ENCODE data around the gene GYG1.

GYG1 gene

GRCh38 chr3:149019580-149019979 is 28.2 kb downstream of the GYG1 start:
- no peak for DNase-seq

- no peak for DNase-seq
Measured at GRCh38 chr3:149020196-149020838, 29.0 kb downstream of the GYG1 start.

GRCh38 chr3:149020839-149021252 is 29.5 kb downstream of the GYG1 start:
- no peak for DNase-seq

- no peak for DNase-seq
Measured at GRCh38 chr3:149021830-149022229, 30.5 kb downstream of the GYG1 start.

GRCh38 chr3:149023951-149024350 is 32.6 kb downstream of the GYG1 start:
- no peak for DNase-seq

GRCh38 chr3:149026718-149027117 is 35.4 kb downstream of the GYG1 start:
- no peak for DNase-seq

- DNase-seq, result no peak
Measured at GRCh38 chr3:149031096-149031495, 39.8 kb downstream of the GYG1 start.

- no peak for DNase-seq
Measured at GRCh38 chr3:149037684-149038083, 46.3 kb downstream of the GYG1 start.

- DNase-seq, result no peak
Measured at GRCh38 chr3:149038322-149038721, 47.0 kb downstream of the GYG1 start.

- no peak for DNase-seq
Measured at GRCh38 chr3:149042789-149043386, 51.5 kb downstream of the GYG1 start.

- DNase-seq, result no peak
Measured at GRCh38 chr3:149044339-149045083, 53.2 kb downstream of the GYG1 start.

- no peak for DNase-seq
Measured at GRCh38 chr3:149055575-149055974, 64.2 kb downstream of the GYG1 start.

- no peak for DNase-seq
Measured at GRCh38 chr3:149058198-149058597, 66.9 kb downstream of the GYG1 start.

GRCh38 chr3:149058602-149059001 is 67.3 kb downstream of the GYG1 start:
- DNase-seq, result no peak

- no peak for DNase-seq
Measured at GRCh38 chr3:149061776-149062175, 70.4 kb downstream of the GYG1 start.

GRCh38 chr3:149067883-149068282 is 76.5 kb downstream of the GYG1 start:
- DNase-seq, result no peak

Data from stimulated activated CD4-positive, alpha-beta T cell treated with anti-CD3 and anti-CD28 coated beads, Interleukin-2, amount 100 ng/mL, for 48 hours (primary cell).